ENCODE measurements around the gene CLECL1. TPM values are rescaled to one million over a fixed set of nuclear protein-coding genes. Genes with fewer than 3 reads are reported as not detected.

CLECL1 gene
- total and polyA plus RNA-seq, 2 donors (not counting 3 experiments of a cell fraction or from before 2014, with no cell fraction given) = not detected

DNA sequence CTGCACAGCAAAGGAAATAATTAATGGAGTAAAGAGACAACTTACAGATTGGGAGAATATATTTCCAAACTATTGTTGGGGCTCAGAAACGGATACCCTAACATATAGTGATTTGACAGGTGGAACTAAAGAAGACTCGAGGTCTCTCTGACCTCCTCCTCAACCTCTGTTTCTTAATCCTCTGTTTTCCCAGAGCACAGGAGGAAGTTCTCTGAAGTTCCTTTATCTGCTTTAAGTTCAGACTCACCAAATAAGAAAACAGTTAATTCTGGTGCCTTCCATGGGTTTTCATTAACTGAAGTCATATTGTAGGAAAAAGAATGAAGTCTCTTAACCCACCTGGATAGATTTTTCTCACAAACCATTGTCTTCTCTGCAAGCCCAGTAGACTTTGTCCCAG lies 34.2 kb downstream of the CLECL1 start:
- no peaks in the 10 kb centered on the region for H3K9me3 ChIP-seq (replicated peaks; ENCODE audit: control insufficient read depth, insufficient read depth, low read length)
- H3K9me1 ChIP-seq (replicated peaks; ENCODE audit: control insufficient read depth, extremely low read depth, insufficient read depth, low read length) = no peaks in the 10 kb centered on the region
- H3K27ac ChIP-seq (ENCODE audit: insufficient read depth, low read depth, low read length) = no peak overlapping the region
- no peak overlapping the region for H3K4me2 ChIP-seq (ENCODE audit: insufficient read depth, low read length)
- dilution Hi-C loops (cut with MboI; ENCODE audit: extremely low pct_ligation_motif_present, low sequenced_read_pairs) (no loop called here), intact Hi-C loops (cut with micrococcal nuclease) (no loop called here)
- H3K27me3 ChIP-seq (ENCODE audit: control insufficient read depth in 2 of 2, insufficient read depth in 2 of 2, low read length in 2 of 2) = no peaks in the 10 kb centered on the region
- peaks cover 17% of the 10 kb centered on the region for H3K4me1 ChIP-seq (ENCODE audit: control insufficient read depth, extremely low read depth, insufficient read depth, low read length)
- no peak overlapping the region for H3K9ac ChIP-seq (replicated peaks; ENCODE audit: extremely low read depth, insufficient read depth, low read length)
- H4K20me1 ChIP-seq (replicated peaks; ENCODE audit: control insufficient read depth, extremely low read depth, insufficient read depth, low read length) = no peaks in the 10 kb centered on the region
- H3K36me3 ChIP-seq (ENCODE audit: control insufficient read depth in 2 of 2, extremely low read depth in 1 of 2, insufficient read depth in 2 of 2, low read length in 2 of 2) = peaks cover 0 to 2% of the 10 kb centered on the region in 2 experiments
- FAIRE-seq (no peak), DNase-seq (ENCODE audit: low read depth, low spot score) (no peak)
- H3K79me2 ChIP-seq (ENCODE audit: control insufficient read depth, insufficient read depth, low read length) = no peaks in the 10 kb centered on the region
- ChIA-PET POLR2A (no interaction called here), CTCF (interaction anchor here (1.4 to 2.3 kb wide), 3 partner anchors 10 to 63 kb away, joined by 8 to 27 read pairs (median 9); no protein-coding TSS in a partner anchor)
- no peak for TF ChIP-seq GATA2 (IDR thresholded peaks at IDR 0.05; ENCODE audit: insufficient read depth, insufficient read length, low read depth, low read length)
- TF ChIP-seq MYC (IDR thresholded peaks at IDR 0.05; ENCODE audit: low read depth, low read length) = no peak
- TF ChIP-seq, protein P1, sequence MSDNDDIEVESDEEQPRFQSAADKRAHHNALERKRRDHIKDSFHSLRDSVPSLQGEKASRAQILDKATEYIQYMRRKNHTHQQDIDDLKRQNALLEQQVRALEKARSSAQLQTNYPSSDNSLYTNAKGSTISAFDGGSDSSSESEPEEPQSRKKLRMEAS (IDR thresholded peaks at IDR 0.05; ENCODE audit: insufficient read depth, insufficient read length) = no peak
- TF ChIP-seq JUN (IDR thresholded peaks at IDR 0.05; ENCODE audit: borderline replicate concordance, insufficient read depth, insufficient read length, low read depth) = no peak
- TF ChIP-seq FOS (IDR thresholded peaks at IDR 0.05; ENCODE audit: borderline replicate concordance, insufficient read depth, low read length) = no peak
- TF ChIP-seq POLR2A (IDR thresholded peaks at IDR 0.05; ENCODE audit: low read depth, low read length) = no peak
- TF ChIP-seq POLR2AphosphoS5 (IDR thresholded peaks at IDR 0.05; ENCODE audit: insufficient read depth, low read depth, low read length) = no peak
- no peak for TF ChIP-seq EZH2 (IDR thresholded peaks at IDR 0.05; ENCODE audit: borderline replicate concordance, low read depth, low read length, severe bottlenecking)
- TF ChIP-seq, protein P2, sequence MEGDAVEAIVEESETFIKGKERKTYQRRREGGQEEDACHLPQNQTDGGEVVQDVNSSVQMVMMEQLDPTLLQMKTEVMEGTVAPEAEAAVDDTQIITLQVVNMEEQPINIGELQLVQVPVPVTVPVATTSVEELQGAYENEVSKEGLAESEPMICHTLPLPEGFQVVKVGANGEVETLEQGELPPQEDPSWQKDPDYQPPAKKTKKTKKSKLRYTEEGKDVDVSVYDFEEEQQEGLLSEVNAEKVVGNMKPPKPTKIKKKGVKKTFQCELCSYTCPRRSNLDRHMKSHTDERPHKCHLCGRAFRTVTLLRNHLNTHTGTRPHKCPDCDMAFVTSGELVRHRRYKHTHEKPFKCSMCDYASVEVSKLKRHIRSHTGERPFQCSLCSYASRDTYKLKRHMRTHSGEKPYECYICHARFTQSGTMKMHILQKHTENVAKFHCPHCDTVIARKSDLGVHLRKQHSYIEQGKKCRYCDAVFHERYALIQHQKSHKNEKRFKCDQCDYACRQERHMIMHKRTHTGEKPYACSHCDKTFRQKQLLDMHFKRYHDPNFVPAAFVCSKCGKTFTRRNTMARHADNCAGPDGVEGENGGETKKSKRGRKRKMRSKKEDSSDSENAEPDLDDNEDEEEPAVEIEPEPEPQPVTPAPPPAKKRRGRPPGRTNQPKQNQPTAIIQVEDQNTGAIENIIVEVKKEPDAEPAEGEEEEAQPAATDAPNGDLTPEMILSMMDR (IDR thresholded peaks at IDR 0.05; ENCODE audit: extremely low read depth in 1 of 2, insufficient read depth in 1 of 2, low read depth in 1 of 2, low read length in 2 of 2) = no peak
- no peak overlapping the region for H2AFZ ChIP-seq (ENCODE audit: low read depth, low read length)
- no TSS peak for BruUV-seq (replicated peaks)
- no peak overlapping the region for H3K4me3 ChIP-seq (replicated peaks in 1 of 3; ENCODE audit: insufficient read depth in 1 of 3, low read depth in 1 of 3, low read length in 3 of 3)
